MM.1S (cell line): ENCODE data around the gene TOGARAM1.

ENCODE experiments used
- EZH2phosphoT487 ChIP-seq: fragments of 300-600 bp; sonication (generic); IDR thresholded peaks from 2 replicates; pipeline ENCODE4 v1.6.1; 2018; ENCODE audit warnings: antibody characterized with exemption, low read length
- TF ChIP-seq, protein P1 (sequence below): fragments of 300-600 bp; sonication (generic); IDR thresholded peaks from 2 replicates; pipeline ENCODE4 v1.5.1; 2016; ENCODE audit warnings: antibody characterized with exemption, low read length, mixed read lengths

GRCh38 chr14:45066667-45067066 is 104.7 kb downstream of the TOGARAM1 start:
- TF ChIP-seq, protein P1, sequence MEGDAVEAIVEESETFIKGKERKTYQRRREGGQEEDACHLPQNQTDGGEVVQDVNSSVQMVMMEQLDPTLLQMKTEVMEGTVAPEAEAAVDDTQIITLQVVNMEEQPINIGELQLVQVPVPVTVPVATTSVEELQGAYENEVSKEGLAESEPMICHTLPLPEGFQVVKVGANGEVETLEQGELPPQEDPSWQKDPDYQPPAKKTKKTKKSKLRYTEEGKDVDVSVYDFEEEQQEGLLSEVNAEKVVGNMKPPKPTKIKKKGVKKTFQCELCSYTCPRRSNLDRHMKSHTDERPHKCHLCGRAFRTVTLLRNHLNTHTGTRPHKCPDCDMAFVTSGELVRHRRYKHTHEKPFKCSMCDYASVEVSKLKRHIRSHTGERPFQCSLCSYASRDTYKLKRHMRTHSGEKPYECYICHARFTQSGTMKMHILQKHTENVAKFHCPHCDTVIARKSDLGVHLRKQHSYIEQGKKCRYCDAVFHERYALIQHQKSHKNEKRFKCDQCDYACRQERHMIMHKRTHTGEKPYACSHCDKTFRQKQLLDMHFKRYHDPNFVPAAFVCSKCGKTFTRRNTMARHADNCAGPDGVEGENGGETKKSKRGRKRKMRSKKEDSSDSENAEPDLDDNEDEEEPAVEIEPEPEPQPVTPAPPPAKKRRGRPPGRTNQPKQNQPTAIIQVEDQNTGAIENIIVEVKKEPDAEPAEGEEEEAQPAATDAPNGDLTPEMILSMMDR, result no peak
- TF ChIP-seq EZH2phosphoT487, result no peak
